ENCODE data around the gene COLGALT1. TPM values are rescaled to one million over a fixed set of nuclear protein-coding genes. Genes with fewer than 3 reads are reported as not detected.
"Not testable (repeated sequence)": the region's sequence is repeated elsewhere in the genome, so short reads cannot be mapped to it uniquely, and the experiment has no call there.

Gene COLGALT1
- 10 to 100 TPM; 38.6 to 78.6 (median 54.7) TPM for total RNA-seq

- no peak for TF ChIP-seq CTCF (IDR thresholded peaks at IDR 0.05)
- peak in 1 of 3 donors; percentile 32 for TF ChIP-seq POLR2AphosphoS5 (IDR thresholded peaks at IDR 0.05)
- 1% methylated on average over 58 of the region's 64 CpGs; no CpG with 5 or more reads in 1 of the 2 donors for WGBS, 2 donors (ENCODE audit: low coverage in 1 of 2)
Measured at GRCh38 chr19:17555480-17555928, at the start of gene COLGALT1. Gene COLGALT1 (plus strand): TSS chr19:17555649. CDS start chr19:17555714, 65 bp downstream.

DNA sequence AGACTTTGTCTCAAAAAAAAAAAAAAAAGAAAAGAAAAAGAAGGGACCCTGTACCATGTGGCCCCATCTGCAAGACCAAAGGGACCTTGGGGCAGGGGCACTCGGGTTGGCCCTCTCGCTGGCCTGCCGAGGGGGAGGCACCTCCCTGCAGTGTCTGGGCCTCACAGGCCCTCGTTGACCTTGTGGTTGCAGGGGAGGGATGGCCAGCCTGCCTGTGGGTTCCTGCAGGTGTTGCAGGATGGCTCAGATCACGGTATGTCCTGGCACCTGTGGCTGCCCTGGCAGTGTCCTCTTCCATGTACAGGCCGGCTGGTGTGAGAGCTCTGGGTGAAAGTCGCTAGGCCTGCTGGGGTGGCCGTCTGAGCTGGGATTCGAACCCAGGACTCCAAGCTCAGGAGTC, 48.7 kb upstream of the COLGALT1 start:
- TF ChIP-seq POLR2A (IDR thresholded peaks at IDR 0.05) (no peak), EP300 (IDR thresholded peaks at IDR 0.05; ENCODE audit: low read depth) (no peak), POLR2AphosphoS5 (IDR thresholded peaks at IDR 0.05) (no peak)
- no peak for DNase-seq
- Histone ChIP-seq H3K27ac (no peak overlapping the region), H3K9me3 (no peaks in the 10 kb centered on the region), H3K27me3 (no peaks in the 10 kb centered on the region), H3K36me3 (no peaks in the 10 kb centered on the region), H3K4me3 (no peak overlapping the region), H3K4me1 (peaks cover 0 to 24% (median 14%) of the 10 kb centered on the region in 4 donors)
- WGBS, 2 donors (ENCODE audit: low coverage in 1 of 2) = 75 to 78% methylated on average over 1 to 9 of the region's 9 CpGs
- intact Hi-C loops (cut with DNase I; ENCODE audit: low total_unique reads) (no loop called here), in situ Hi-C loops (cut with MboI; ENCODE audit: low pct_ligation_motif_present in 1 of 4, low pct_unique_long_range_greater_than_20kb in 1 of 4, low sequenced_read_pairs in 3 of 4) (no loop called here)

More at GRCh38 chr19:17555480-17555928, at the start of gene COLGALT1:
- no peaks in the 10 kb centered on the region for H3K27me3 ChIP-seq
- peaks cover 8 to 27% (median 12%) of the 10 kb centered on the region in 4 donors for H3K4me1 ChIP-seq
- in situ Hi-C loops (cut with MboI; ENCODE audit: low pct_ligation_motif_present in 1 of 4, low pct_unique_long_range_greater_than_20kb in 1 of 4, low sequenced_read_pairs in 3 of 4) (no loop called here), intact Hi-C loops (cut with DNase I; ENCODE audit: low total_unique reads) (no loop called here)
- peak within 1 kb of the TSS; percentile 68 to 99 (median 86) for H3K4me3 ChIP-seq
- H3K36me3 ChIP-seq = peaks cover 0 to 8% (median 0%) of the 10 kb centered on the region in 4 donors
- peak; percentile 100 for DNase-seq
- H3K27ac ChIP-seq = peak within 1 kb of the TSS; percentile 86 to 94 (median 88)
- H3K9me3 ChIP-seq = no peaks in the 10 kb centered on the region

- H3K36me3 ChIP-seq; H3K9me3 ChIP-seq; H3K4me3 ChIP-seq; in situ Hi-C loops (cut with MboI; ENCODE audit: low pct_ligation_motif_present in 1 of 4, low pct_unique_long_range_greater_than_20kb in 1 of 4, low sequenced_read_pairs in 3 of 4); DNase-seq; intact Hi-C loops (cut with DNase I; ENCODE audit: low total_unique reads); H3K27me3 ChIP-seq: not testable (repeated sequence)
- H3K27ac ChIP-seq = peak overlapping the region in 3 of 4 donors; percentile 29 to 50 (median 31)
- H3K4me1 ChIP-seq = peaks cover 0 to 36% (median 20%) of the 10 kb centered on the region in 4 donors
- WGBS, 2 donors (ENCODE audit: low coverage in 1 of 2) = 83% methylated on average over 3 of the region's 3 CpGs; no CpG with 5 or more reads in 1 of the 2 donors
Measured at GRCh38 chr19:17508558-17508933, 46.9 kb upstream of the COLGALT1 start.

DNA sequence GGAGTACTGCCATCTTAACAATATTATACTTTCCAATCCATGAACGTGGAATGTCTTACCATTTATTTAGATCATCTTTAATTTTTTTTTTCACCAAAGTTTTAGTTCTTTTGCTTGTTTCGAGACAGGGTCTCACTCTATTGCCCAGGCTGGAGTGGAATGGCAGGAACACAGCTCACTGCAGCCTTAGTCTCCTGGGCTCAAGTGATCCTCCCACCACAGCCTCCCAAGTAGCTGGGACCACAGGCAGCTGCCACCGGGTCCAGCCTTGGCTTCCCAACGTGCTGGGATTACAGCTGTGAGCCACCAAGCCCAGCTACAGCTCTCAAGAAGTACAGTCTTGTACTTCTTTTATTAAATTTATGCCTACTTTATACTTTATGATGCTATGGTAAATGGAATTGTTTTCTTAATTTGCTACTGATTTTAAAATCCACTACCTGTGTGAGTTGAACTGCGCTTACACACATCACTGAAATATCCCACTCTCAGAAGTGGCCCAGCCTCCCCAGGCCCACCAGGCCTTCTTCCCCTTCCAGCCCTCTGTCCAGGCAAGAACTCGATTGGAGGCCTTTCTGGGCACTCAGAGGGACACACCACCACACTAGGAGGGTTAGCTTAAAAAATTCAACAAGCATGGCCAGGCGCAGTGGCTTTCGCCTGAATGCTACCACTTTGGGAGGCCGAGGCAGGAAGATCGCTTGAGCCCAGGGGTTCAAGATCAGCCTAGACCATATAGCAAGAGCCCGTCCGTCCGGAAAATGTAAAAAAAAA, 45.0 kb upstream of the COLGALT1 start:
- Histone ChIP-seq H3K9me3 (no peaks in the 10 kb centered on the region), H3K4me3 (peak overlapping the region; percentile 74 to 95 (median 85)), H3K36me3 (no peaks in the 10 kb centered on the region), H3K27ac (peak overlapping the region; percentile 96 to 99 (median 98)), H3K27me3 (no peaks in the 10 kb centered on the region), H3K4me1 (peaks cover 0 to 36% (median 20%) of the 10 kb centered on the region in 4 donors)
- DNase-seq = no peak
- TF ChIP-seq EP300 (IDR thresholded peaks at IDR 0.05; ENCODE audit: low read depth) (no peak), POLR2AphosphoS5 (IDR thresholded peaks at IDR 0.05) (no peak), CTCF (IDR thresholded peaks at IDR 0.05) (no peak), POLR2A (IDR thresholded peaks at IDR 0.05) (no peak)
- 37 to 100% methylated on average over 1 to 13 of the region's 13 CpGs for WGBS, 2 donors (ENCODE audit: low coverage in 1 of 2)
- in situ Hi-C loops (cut with MboI; ENCODE audit: low pct_ligation_motif_present in 1 of 4, low pct_unique_long_range_greater_than_20kb in 1 of 4, low sequenced_read_pairs in 3 of 4) (no loop called here), intact Hi-C loops (cut with DNase I; ENCODE audit: low total_unique reads) (loop anchor here (5.0 kb wide), 1 partner anchor 58 kb away; no protein-coding TSS in a partner anchor)

All from transverse colon (tissue), 4 donors.